GM20000 (cell line): ENCODE data around the gene CAMK4.
A peak's percentile ranks its signal among the peaks of the same experiment; 100 is the strongest.

Experiments used
- DNase-seq: peaks from one replicate; pipeline ENCODE4 v3.0.0; 2012; ENCODE audit warnings: low spot score
- CTCF ChIP-seq: IDR thresholded peaks from 2 replicates; pipeline ENCODE4 v1.5.1; 2012; ENCODE audit warnings: mild to moderate bottlenecking, control low read depth; ENCODE audit errors: extremely low read depth, missing control alignments

The CAMK4 gene

GRCh38 chr5:111271885-111272284, 47.7 kb downstream of the CAMK4 start:
- DNase-seq: no peak
- TF ChIP-seq CTCF: no peak

GRCh38 chr5:111277061-111277460, 52.9 kb downstream of the CAMK4 start:
- no peak for DNase-seq
- no peak for TF ChIP-seq CTCF

- peak; percentile 78 for TF ChIP-seq CTCF
- DNase-seq: peak; percentile 58
Measured at GRCh38 chr5:111278858-111279504, 54.8 kb downstream of the CAMK4 start.

GRCh38 chr5:111280282-111280951, 56.2 kb downstream of the CAMK4 start:
- no peak for DNase-seq
- TF ChIP-seq CTCF: no peak

- no peak for DNase-seq
- TF ChIP-seq CTCF: no peak
Measured at GRCh38 chr5:111282798-111283197, 58.6 kb downstream of the CAMK4 start.

GRCh38 chr5:111284825-111285224, 60.6 kb downstream of the CAMK4 start:
- TF ChIP-seq CTCF: no peak
- DNase-seq: no peak

GRCh38 chr5:111294551-111294950, 70.4 kb downstream of the CAMK4 start:
- no peak for TF ChIP-seq CTCF
- DNase-seq: no peak
